Measurements from ENCODE around the gene PDK4.

PDK4 gene

GRCh38 chr7:95622001-95622549 lies 25.8 kb upstream of the PDK4 start:
- FAIRE-seq, result no peak
- DNase-seq (ENCODE audit: insufficient read length, low spot score), result no peak
- TF ChIP-seq POLR2AphosphoS5 (IDR thresholded peaks at IDR 0.05; ENCODE audit: low read depth, low read length) (no peak), TAF1 (IDR thresholded peaks at IDR 0.05; ENCODE audit: low read depth, low read length) (no peak), POLR2A (IDR thresholded peaks at IDR 0.05; ENCODE audit: low read depth, low read length) (no peak), PAX5 (IDR thresholded peaks at IDR 0.05; ENCODE audit: insufficient read depth, low read length, severe bottlenecking) (no peak), SPI1 (IDR thresholded peaks at IDR 0.05; ENCODE audit: low read depth, low read length) (no peak), POU2F2 (IDR thresholded peaks at IDR 0.05; ENCODE audit: low read depth, low read length) (no peak)

DNA sequence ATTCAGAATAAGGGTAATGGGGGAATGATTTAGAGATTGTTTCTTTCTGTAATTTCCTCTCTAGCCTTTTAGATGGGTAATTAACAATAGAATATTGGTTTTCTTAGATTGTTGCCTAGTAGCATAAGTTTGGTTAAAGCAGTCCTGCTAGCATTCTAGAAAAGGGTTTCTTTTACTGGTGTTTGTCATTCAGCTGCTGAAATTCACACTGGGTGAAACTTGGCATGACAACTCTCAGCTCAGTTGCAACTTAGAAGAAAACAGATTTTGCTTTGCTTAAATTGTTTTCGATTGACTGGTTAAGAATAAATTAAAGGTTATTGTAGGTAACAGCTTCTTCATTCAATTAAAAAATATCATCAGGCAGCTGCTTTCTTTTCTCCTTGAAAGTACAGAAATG lies 25.1 kb upstream of the PDK4 start:
- FAIRE-seq, result no peak
- TF ChIP-seq POU2F2 (IDR thresholded peaks at IDR 0.05; ENCODE audit: low read depth, low read length), result no peak
- TF ChIP-seq SPI1 (IDR thresholded peaks at IDR 0.05; ENCODE audit: low read depth, low read length), result no peak
- TF ChIP-seq PAX5 (IDR thresholded peaks at IDR 0.05; ENCODE audit: insufficient read depth, low read length, severe bottlenecking), result no peak
- no peak for TF ChIP-seq POLR2AphosphoS5 (IDR thresholded peaks at IDR 0.05; ENCODE audit: low read depth, low read length)
- TF ChIP-seq TAF1 (IDR thresholded peaks at IDR 0.05; ENCODE audit: low read depth, low read length), result no peak
- no peak for TF ChIP-seq POLR2A (IDR thresholded peaks at IDR 0.05; ENCODE audit: low read depth, low read length)
- no peak for DNase-seq (ENCODE audit: insufficient read length, low spot score)

DNA sequence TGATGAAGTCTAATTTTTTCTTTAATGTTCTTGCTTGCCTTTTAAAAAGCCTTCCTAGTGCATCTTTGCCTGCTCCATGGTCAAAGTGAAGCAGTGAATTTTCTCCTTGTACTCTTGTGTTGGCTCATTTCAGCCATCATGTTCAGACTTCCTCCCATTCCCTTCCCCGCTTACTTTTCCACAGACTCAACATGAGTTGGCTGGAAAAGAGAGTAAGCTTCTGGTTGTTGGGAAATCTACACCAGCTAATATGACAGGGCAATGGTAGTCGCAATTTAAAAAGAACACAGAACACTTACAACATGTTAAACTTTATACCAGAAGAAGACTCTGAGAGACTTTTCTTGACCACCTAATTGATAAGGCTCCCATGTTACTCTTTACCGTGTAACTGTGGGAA lies 24.3 kb upstream of the PDK4 start:
- no peak for TF ChIP-seq TAF1 (IDR thresholded peaks at IDR 0.05; ENCODE audit: low read depth, low read length)
- no peak for TF ChIP-seq PAX5 (IDR thresholded peaks at IDR 0.05; ENCODE audit: insufficient read depth, low read length, severe bottlenecking)
- TF ChIP-seq POLR2AphosphoS5 (IDR thresholded peaks at IDR 0.05; ENCODE audit: low read depth, low read length), result no peak
- TF ChIP-seq POU2F2 (IDR thresholded peaks at IDR 0.05; ENCODE audit: low read depth, low read length), result no peak
- no peak for TF ChIP-seq SPI1 (IDR thresholded peaks at IDR 0.05; ENCODE audit: low read depth, low read length)
- no peak for TF ChIP-seq POLR2A (IDR thresholded peaks at IDR 0.05; ENCODE audit: low read depth, low read length)
- FAIRE-seq (no peak), DNase-seq (ENCODE audit: insufficient read length, low spot score) (no peak)

DNA sequence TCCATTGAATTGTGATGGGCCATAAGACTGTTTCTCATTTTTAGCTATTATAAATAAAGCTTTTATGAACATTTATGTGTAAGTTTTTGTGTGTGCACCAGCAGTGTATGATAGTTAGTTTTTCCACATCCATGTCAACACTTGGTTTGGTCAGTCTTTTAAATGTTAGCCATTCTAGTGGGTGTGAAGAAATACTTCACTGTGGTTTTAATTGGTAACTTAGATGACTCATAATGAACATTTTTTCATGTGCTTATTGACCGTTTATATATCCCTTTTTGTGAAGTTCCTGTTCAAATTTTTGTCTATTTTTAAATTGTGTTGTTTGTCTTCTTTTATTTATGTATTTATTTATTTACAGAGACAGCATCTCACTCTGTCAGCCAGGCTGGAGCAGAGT lies 23.6 kb upstream of the PDK4 start:
- TF ChIP-seq POU2F2 (IDR thresholded peaks at IDR 0.05; ENCODE audit: low read depth, low read length), result no peak
- no peak for TF ChIP-seq TAF1 (IDR thresholded peaks at IDR 0.05; ENCODE audit: low read depth, low read length)
- no peak for TF ChIP-seq SPI1 (IDR thresholded peaks at IDR 0.05; ENCODE audit: low read depth, low read length)
- TF ChIP-seq POLR2A (IDR thresholded peaks at IDR 0.05; ENCODE audit: low read depth, low read length), result no peak
- no peak for TF ChIP-seq PAX5 (IDR thresholded peaks at IDR 0.05; ENCODE audit: insufficient read depth, low read length, severe bottlenecking)
- TF ChIP-seq POLR2AphosphoS5 (IDR thresholded peaks at IDR 0.05; ENCODE audit: low read depth, low read length), result no peak
- FAIRE-seq, result no peak
- no peak for DNase-seq (ENCODE audit: insufficient read length, low spot score)

DNA sequence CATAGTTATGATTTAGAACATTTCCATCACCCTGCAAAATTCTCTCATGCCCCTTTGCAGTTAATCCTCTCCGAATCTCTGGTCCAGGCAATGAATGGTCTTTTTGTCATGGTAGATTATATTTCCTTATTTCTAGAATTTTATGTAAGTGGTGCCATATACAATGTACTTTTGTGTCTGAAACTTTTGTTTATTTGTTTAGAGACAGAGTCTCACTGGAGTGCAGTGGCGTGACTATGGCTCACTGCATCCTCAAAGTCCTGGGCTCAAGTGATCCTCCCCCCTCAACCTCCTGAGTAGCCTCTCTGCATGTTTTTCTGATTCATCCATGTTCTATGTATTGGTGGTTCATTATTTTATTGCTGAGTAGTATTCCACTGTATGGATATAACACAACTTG lies 23.2 kb upstream of the PDK4 start:
- DNase-seq (ENCODE audit: insufficient read length, low spot score), result no peak
- TF ChIP-seq POLR2A (IDR thresholded peaks at IDR 0.05; ENCODE audit: low read depth, low read length), result no peak
- TF ChIP-seq SPI1 (IDR thresholded peaks at IDR 0.05; ENCODE audit: low read depth, low read length), result no peak
- TF ChIP-seq POLR2AphosphoS5 (IDR thresholded peaks at IDR 0.05; ENCODE audit: low read depth, low read length), result no peak
- TF ChIP-seq TAF1 (IDR thresholded peaks at IDR 0.05; ENCODE audit: low read depth, low read length), result no peak
- no peak for TF ChIP-seq PAX5 (IDR thresholded peaks at IDR 0.05; ENCODE audit: insufficient read depth, low read length, severe bottlenecking)
- TF ChIP-seq POU2F2 (IDR thresholded peaks at IDR 0.05; ENCODE audit: low read depth, low read length), result no peak
- FAIRE-seq, result no peak

GRCh38 chr7:95614442-95614940 lies 18.2 kb upstream of the PDK4 start:
- no peak for FAIRE-seq
- no peak for DNase-seq (ENCODE audit: insufficient read length, low spot score)
- no peak for TF ChIP-seq POU2F2 (IDR thresholded peaks at IDR 0.05; ENCODE audit: low read depth, low read length)
- no peak for TF ChIP-seq POLR2AphosphoS5 (IDR thresholded peaks at IDR 0.05; ENCODE audit: low read depth, low read length)
- no peak for TF ChIP-seq POLR2A (IDR thresholded peaks at IDR 0.05; ENCODE audit: low read depth, low read length)
- TF ChIP-seq TAF1 (IDR thresholded peaks at IDR 0.05; ENCODE audit: low read depth, low read length), result no peak
- no peak for TF ChIP-seq PAX5 (IDR thresholded peaks at IDR 0.05; ENCODE audit: insufficient read depth, low read length, severe bottlenecking)
- TF ChIP-seq SPI1 (IDR thresholded peaks at IDR 0.05; ENCODE audit: low read depth, low read length), result no peak

- FAIRE-seq, result no peak
- DNase-seq (ENCODE audit: insufficient read length, low spot score), result no peak
- TF ChIP-seq POLR2AphosphoS5 (IDR thresholded peaks at IDR 0.05; ENCODE audit: low read depth, low read length) (no peak), SPI1 (IDR thresholded peaks at IDR 0.05; ENCODE audit: low read depth, low read length) (no peak), POLR2A (IDR thresholded peaks at IDR 0.05; ENCODE audit: low read depth, low read length) (no peak)
These were observed 14.9 kb upstream of the PDK4 start for GRCh38 chr7:95611224-95611623.

- no peak for FAIRE-seq
- DNase-seq (ENCODE audit: insufficient read length, low spot score), result no peak
- TF ChIP-seq TAF1 (IDR thresholded peaks at IDR 0.05; ENCODE audit: low read depth, low read length) (no peak), POU2F2 (IDR thresholded peaks at IDR 0.05; ENCODE audit: low read depth, low read length) (no peak), POLR2A (IDR thresholded peaks at IDR 0.05; ENCODE audit: low read depth, low read length) (no peak), PAX5 (IDR thresholded peaks at IDR 0.05; ENCODE audit: insufficient read depth, low read length, severe bottlenecking) (no peak), SPI1 (IDR thresholded peaks at IDR 0.05; ENCODE audit: low read depth, low read length) (no peak), POLR2AphosphoS5 (IDR thresholded peaks at IDR 0.05; ENCODE audit: low read depth, low read length) (no peak)
These were observed 13.1 kb upstream of the PDK4 start for GRCh38 chr7:95609277-95609971.

- FAIRE-seq (peak; percentile 87), DNase-seq (ENCODE audit: insufficient read length, low spot score) (no peak)
- peak; percentile 71 for TF ChIP-seq SPI1 (IDR thresholded peaks at IDR 0.05; ENCODE audit: low read depth, low read length)
- TF ChIP-seq POLR2A (IDR thresholded peaks at IDR 0.05; ENCODE audit: low read depth, low read length), result no peak
- no peak for TF ChIP-seq PAX5 (IDR thresholded peaks at IDR 0.05; ENCODE audit: insufficient read depth, low read length, severe bottlenecking)
- TF ChIP-seq POU2F2 (IDR thresholded peaks at IDR 0.05; ENCODE audit: low read depth, low read length), result no peak
- TF ChIP-seq POLR2AphosphoS5 (IDR thresholded peaks at IDR 0.05; ENCODE audit: low read depth, low read length), result no peak
These were observed 12.2 kb upstream of the PDK4 start for GRCh38 chr7:95608359-95609173.

All from GM12891 (cell line).